RWPE1 (cell line): ENCODE results near the gene WDR7.

Experiments used
- CTCF ChIA-PET: fragments of 350-600 bp; sonication (Branson Sonifier 250); formaldehyde crosslinking; extraction: SDS; loops from one replicate; lab custom pipeline; 2021; lab: Yijun Ruan, JAX
- POLR2A ChIA-PET: fragments of 400-600 bp; formaldehyde crosslinking; extraction: SDS; loops from one replicate; lab custom pipeline; 2020; ENCODE audit warnings: antibody characterized with exemption; ENCODE audit not compliant: low non-redundant PET; lab: Yijun Ruan, JAX
- DNase-seq: peaks from one replicate; pipeline ENCODE4 v3.0.0; 2012; ENCODE audit warnings: low spot score
- H3K27ac ChIP-seq: fragments of 450-650 bp; 2 replicates; pipeline ENCODE4 v1.5.1; 2017
- CTCF ChIP-seq: fragments of 450-650 bp; conservative IDR thresholded peaks from 2 replicates; pipeline ENCODE4 v1.5.1; 2017; ENCODE audit warnings: low read depth, mild to moderate bottlenecking

Gene WDR7

GRCh38 chr18:56770097-56770496, 118.9 kb downstream of the WDR7 start:
- ChIA-PET POLR2A (no interaction called here), CTCF (no interaction called here)
- no peak for DNase-seq
- no peak for TF ChIP-seq CTCF
- no peak overlapping the region for H3K27ac ChIP-seq

GRCh38 chr18:56770873-56771272, 119.7 kb downstream of the WDR7 start:
- no peak for DNase-seq
- CTCF ChIA-PET = no interaction called here
- no peak for TF ChIP-seq CTCF
- POLR2A ChIA-PET = no interaction called here
- no peak overlapping the region for H3K27ac ChIP-seq

- no peak overlapping the region for H3K27ac ChIP-seq
- TF ChIP-seq CTCF = no peak
- no peak for DNase-seq
- CTCF ChIA-PET = no interaction called here
- POLR2A ChIA-PET = no interaction called here
Measured at GRCh38 chr18:56775701-56776100, 124.5 kb downstream of the WDR7 start.

DNA sequence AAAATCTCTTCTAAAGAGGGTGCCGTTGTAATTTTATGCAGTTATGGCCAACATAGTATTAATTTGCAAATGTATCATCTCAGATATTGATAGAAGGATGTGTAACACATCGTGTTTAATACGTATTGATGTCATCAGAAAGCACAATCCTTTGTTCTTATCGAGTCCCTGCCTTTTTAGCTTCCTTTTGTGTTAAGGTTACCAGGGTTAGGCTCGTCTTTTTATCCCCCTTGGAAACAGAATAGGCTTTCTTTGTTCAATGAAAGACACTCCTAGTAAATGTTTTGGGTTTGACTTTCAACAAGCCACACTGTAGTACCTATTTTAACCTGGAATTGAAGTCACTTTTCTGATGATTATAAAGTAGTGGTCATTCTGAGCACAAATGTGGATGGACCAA, 136.2 kb downstream of the WDR7 start:
- TF ChIP-seq CTCF = no peak
- ChIA-PET POLR2A (no interaction called here), CTCF (no interaction called here)
- H3K27ac ChIP-seq = no peak overlapping the region
- DNase-seq = no peak

DNA sequence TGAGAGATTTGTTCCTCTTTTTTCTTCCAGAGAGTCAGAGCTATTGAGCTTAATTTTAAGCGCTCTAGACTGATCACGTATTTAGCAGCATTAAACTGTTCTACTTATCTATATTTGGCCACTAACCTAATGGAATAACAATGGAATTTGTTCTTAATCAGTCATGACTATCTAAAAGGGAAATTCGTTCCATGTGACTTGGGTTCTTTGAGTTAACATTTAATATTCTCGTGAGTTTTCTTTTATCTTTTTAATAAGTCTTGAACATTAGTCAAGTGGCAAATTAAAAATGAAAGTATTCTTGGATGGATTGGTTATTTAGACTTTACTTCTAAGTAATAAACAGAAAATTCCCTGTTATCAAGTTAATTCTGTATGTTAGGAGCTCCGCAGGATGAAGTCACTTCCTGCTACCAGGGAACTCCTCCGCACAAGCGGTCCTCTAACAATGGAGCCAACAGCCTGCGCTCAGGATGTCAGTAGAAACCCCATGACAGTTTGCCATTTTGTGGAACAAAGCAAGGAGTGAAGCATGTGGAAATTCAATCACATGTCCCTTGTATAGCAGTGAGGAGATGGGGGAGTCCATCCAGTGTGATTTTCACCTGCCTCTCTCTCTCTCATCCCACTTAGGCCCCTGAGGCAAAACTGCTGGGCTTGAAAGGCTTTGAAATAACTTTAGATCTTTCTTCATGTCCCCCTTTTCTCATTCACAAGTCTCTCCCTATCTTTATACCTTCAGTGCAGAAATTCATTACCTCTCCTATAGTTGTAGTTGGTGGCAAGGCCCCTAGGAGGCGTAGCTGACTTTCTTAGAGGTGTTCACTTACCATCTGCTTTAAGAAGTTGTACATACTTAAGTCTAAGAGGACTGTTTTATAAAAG, 138.1 kb downstream of the WDR7 start:
- POLR2A ChIA-PET = no interaction called here
- DNase-seq = peak; percentile 3
- TF ChIP-seq CTCF = peak; percentile 43
- no peak overlapping the region for H3K27ac ChIP-seq
- CTCF ChIA-PET = no interaction called here

GRCh38 chr18:56789889-56790180, 138.7 kb downstream of the WDR7 start:
- TF ChIP-seq CTCF = 0 out of 2 replicates have a peak, but pooled peaks have one; percentile 13
- H3K27ac ChIP-seq = no peak overlapping the region
- DNase-seq = no peak
- CTCF ChIA-PET = no interaction called here
- POLR2A ChIA-PET = no interaction called here
